HepG2 (cell line): Measurements from ENCODE around the gene PHEX. TPM values are rescaled to one million over a fixed set of nuclear protein-coding genes. Genes with fewer than 3 reads are reported as not detected.

Source experiments
- ATAC-seq: fragments of 200-7000 bp; cut with Tn5 transposase; 3 replicates; pipeline ENCODE4 v1.9.1; 2020; ENCODE audit warnings: mild to moderate bottlenecking, moderate library complexity
- BruUV-seq: library from RNA; stranded (reverse); fragments of 400-500 nt; replicated peaks from 2 replicates; lab custom pipeline; 2021; lab: Mats Ljungman, UMichigan
- CTCF ChIA-PET: fragments of 300-600 bp; formaldehyde crosslinking; extraction: SDS; loops from one replicate; lab custom pipeline; 2021; ENCODE audit warnings: low total read pairs, inconsistent platforms, low intra/inter-chr PET ratio; lab: Yijun Ruan, JAX
- POLR2A ChIA-PET: fragments of 350-600 bp; sonication (Branson Sonifier 250); formaldehyde crosslinking; loops from one replicate; lab custom pipeline; 2020; ENCODE audit warnings: antibody characterized with exemption, inconsistent platforms; lab: Yijun Ruan, JAX
- DNase-seq: peaks from one replicate; pipeline ENCODE4 v3.0.0-alpha.2; 2015; ENCODE audit warnings: low spot score
- FAIRE-seq: peaks from 3 replicates; lab custom pipeline; 2011; peaks lifted over from hg19 to GRCh38; lab: Jason Lieb, UNC
- H2AFZ ChIP-seq: one replicate; pipeline ENCODE4 v1.6.1; 2011; ENCODE audit warnings: low read length, inconsistent platforms
- H3K27ac ChIP-seq: fragments of 300-600 bp; 3 replicates; pipeline ENCODE4 v1.8.0; 2011; ENCODE audit warnings: mixed run types, mild to moderate bottlenecking, mixed read lengths, low read length, inconsistent platforms; ENCODE audit not compliant: insufficient read depth; ENCODE audit errors: extremely low read length
- H3K27me3 ChIP-seq, 2 experiments: fragments of 200-600 bp in 1 of 2; 2 replicates in 1 of 2; 3 replicates in 1 of 2; pipeline versions ENCODE4 v1.6.0 to v1.8.0; 2011; ENCODE audit warnings: low read length in 2 of 2, mild to moderate bottlenecking in 2 of 2, moderate library complexity in 2 of 2, inconsistent platforms in 1 of 2; ENCODE audit not compliant: insufficient read depth in 2 of 2, control insufficient read depth in 1 of 2
- H3K36me3 ChIP-seq, 2 experiments: fragments of 200-600 bp in 1 of 2; replicated peaks in 1 of 2; 2 replicates in 1 of 2; 3 replicates in 1 of 2; pipeline versions ENCODE4 v1.5.1 to v1.8.0; 2011; ENCODE audit warnings: low read length in 2 of 2, inconsistent platforms in 1 of 2; ENCODE audit not compliant: insufficient read depth in 2 of 2, control insufficient read depth in 1 of 2
- H3K4me1 ChIP-seq: 2 replicates; pipeline ENCODE4 v1.5.1; 2012; ENCODE audit warnings: low read length, inconsistent platforms; ENCODE audit not compliant: insufficient read depth
- H3K4me2 ChIP-seq: 2 replicates; pipeline ENCODE4 v1.6.0; 2011; ENCODE audit warnings: low read depth, low read length, inconsistent platforms
- H3K4me3 ChIP-seq, 3 experiments: fragments of 200-600 bp in 1 of 3; sonication (generic), shearing (Covaris generic) in 1 of 3; replicated peaks in 1 of 3; 2 replicates each; pipeline ENCODE4 v1.5.1; 2011 to 2016; ENCODE audit warnings: low read length in 3 of 3, inconsistent platforms in 2 of 3, low read depth in 2 of 3, mild to moderate bottlenecking in 2 of 3, control low read depth in 1 of 3, mixed read lengths in 1 of 3; ENCODE audit not compliant: insufficient read depth in 1 of 3
- H3K79me2 ChIP-seq: one replicate; pipeline ENCODE4 v1.6.1; 2011; ENCODE audit warnings: low read length, inconsistent platforms; ENCODE audit not compliant: insufficient read depth
- H3K9ac ChIP-seq: 2 replicates; pipeline ENCODE4 v1.6.0; 2011; ENCODE audit warnings: mild to moderate bottlenecking, low read depth, low read length, inconsistent platforms; ENCODE audit not compliant: insufficient read depth
- H3K9me3 ChIP-seq: 2 replicates; pipeline ENCODE4 v1.5.1; 2012; ENCODE audit warnings: mild to moderate bottlenecking, low read length
- H4K20me1 ChIP-seq: 2 replicates; pipeline ENCODE4 v1.6.0; 2011; ENCODE audit warnings: inconsistent platforms, mild to moderate bottlenecking, low read length, moderate library complexity; ENCODE audit not compliant: insufficient read depth
- BHLHE40 ChIP-seq: IDR thresholded peaks from 2 replicates; pipeline ENCODE4 v1.6.1; 2011; ENCODE audit warnings: low read length, improper control_type of control experiment
- CCAR2 ChIP-seq: fragments of 200-400 bp; formaldehyde crosslinking; optimal IDR thresholded peaks from 2 replicates; pipeline ENCODE3; 2018; ENCODE audit warnings: low read depth, mild to moderate bottlenecking, low read length, moderate library complexity
- CREM ChIP-seq, 2 experiments: sonication (generic) in 1 of 2; formaldehyde crosslinking in 1 of 2; IDR thresholded peaks; 2 replicates each; pipeline versions ENCODE4 v1.4.0 to v1.6.1; 2016 to 2020; ENCODE audit warnings: antibody characterized with exemption in 1 of 2, mild to moderate bottlenecking in 1 of 2, missing genetic modification reagents in 1 of 2
- EEA1 ChIP-seq: sonication (generic); formaldehyde crosslinking; IDR thresholded peaks from 2 replicates; pipeline ENCODE4 v1.5.1; 2020; ENCODE audit warnings: mild to moderate bottlenecking, missing genetic modification reagents, borderline replicate concordance
- MBD4 ChIP-seq: IDR thresholded peaks from 2 replicates; pipeline ENCODE4 v1.6.1; 2012; ENCODE audit warnings: low read length, inconsistent platforms, borderline replicate concordance
- SNAPC2 ChIP-seq: sonication (generic); formaldehyde crosslinking; IDR thresholded peaks from 2 replicates; pipeline ENCODE4 v1.8.1; 2022; ENCODE audit warnings: mild to moderate bottlenecking, missing genetic modification reagents
- ZMYM4 ChIP-seq: sonication (generic); formaldehyde crosslinking; IDR thresholded peaks from 2 replicates; pipeline ENCODE4 v1.8.1; 2023; ENCODE audit warnings: mild to moderate bottlenecking, missing genetic modification reagents
- ZNF83 ChIP-seq: sonication (generic); formaldehyde crosslinking; IDR thresholded peaks from 2 replicates; pipeline ENCODE4 v1.4.0; 2020; ENCODE audit warnings: missing genetic modification reagents, mild to moderate bottlenecking, borderline replicate concordance
- whole genome bisulfite sequencing: methylation state at CpG from one replicate; pipeline ENCODE4 v1.1.6; 2017; ENCODE audit warnings: low lambda C conversion rate; 5-methylcytosine and 5-hydroxymethylcytosine counted together
- in situ Hi-C: cut with HindIII; loops from 2 replicates; pipeline ENCODE4 v1.10.0; 2017; ENCODE audit warnings: low pct_unique_long_range_greater_than_20kb; ENCODE audit not compliant: extremely low pct_ligation_motif_present
- intact Hi-C: fragments of 100-400 bp; cut with micrococcal nuclease; formaldehyde crosslinking; loops from one replicate; pipeline ENCODE4 v1.10.0; 2022; ENCODE audit not compliant: unreplicated experiment
- polyA plus RNA-seq, 8 experiments: library from polyadenylated mRNA; depleted of rRNA in 3 of 8; stranded (reverse) in 7 of 8; unstranded in 1 of 8; fragments of >200 nt; fragmentation: Illumina TruSeq in 4 of 8; extraction: Trizol in 4 of 8; gene quantifications; 2 replicates each; pipeline versions ENCODE4 v1.2.1 to v1.2.3, GENCODE V29; 2011 to 2016; ENCODE audit warnings: low read depth in 4 of 8, missing spikeins in 1 of 8, mixed read lengths in 1 of 8; ENCODE audit not compliant: insufficient read depth in 1 of 8
- total RNA-seq, 5 experiments: library from RNA; depleted of rRNA; stranded (reverse); fragments of >200 nt; fragmentation: Illumina TruSeq; extraction: Trizol; gene quantifications; 2 replicates each; pipeline ENCODE4 v1.2.3, GENCODE V29; 2016; ENCODE audit warnings: low read depth in 1 of 5
- TF ChIP-seq, protein P1 (sequence below): fragments of 450-650 bp; IDR thresholded peaks from 2 replicates; pipeline ENCODE4 v1.6.1; 2016
- TF ChIP-seq, protein P2 (sequence below): sonication (generic); formaldehyde crosslinking; IDR thresholded peaks from 2 replicates; pipeline ENCODE4 v1.4.0; 2020; ENCODE audit warnings: missing genetic modification reagents; ENCODE audit errors: not compliant biosample characterization
- TF ChIP-seq, protein P3 (sequence below): sonication (generic); formaldehyde crosslinking; IDR thresholded peaks from 2 replicates; pipeline ENCODE4 v1.8.0; 2022; ENCODE audit warnings: mild to moderate bottlenecking, missing genetic modification reagents; ENCODE audit not compliant: insufficient replicate concordance
- TF ChIP-seq, protein P4 (sequence below): sonication (generic); formaldehyde crosslinking; IDR thresholded peaks from 2 replicates; pipeline ENCODE4 v1.8.1; 2023; ENCODE audit warnings: mild to moderate bottlenecking, inconsistent platforms, moderate library complexity, missing genetic modification reagents, borderline replicate concordance

Gene PHEX
- total and polyA plus RNA-seq, 2 of the 13 experiments (the other 11 are each of a cell fraction or from before 2014, with no cell fraction given) = 0.01 to 0.27 TPM

DNA sequence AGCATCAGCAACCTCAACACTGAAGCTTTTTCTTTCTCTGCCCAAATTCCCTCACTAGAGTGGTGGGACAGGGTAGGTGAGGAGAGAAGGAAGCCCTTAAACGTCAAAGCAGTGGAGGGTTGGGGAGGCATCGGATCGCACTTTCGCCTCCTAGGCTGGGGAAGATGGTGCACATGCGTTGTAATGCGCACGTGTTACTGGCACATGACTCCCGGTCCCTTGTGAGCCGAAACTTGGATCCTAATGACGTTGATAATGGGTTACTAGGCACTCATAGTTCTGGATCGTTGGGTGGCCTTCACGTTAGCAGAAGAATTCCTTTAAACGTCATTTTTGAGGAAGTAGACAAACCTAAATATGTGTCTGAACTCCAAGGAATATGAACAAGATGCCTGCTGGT is 240.5 kb downstream of the PHEX start, which contains the start of gene CBLL2:
CBLL2 (plus strand) TSS at position 301 of the 400 bp plus-strand sequence; CDS start at position 380, 79 bp downstream.
- WGBS = 38% methylated on average over 12 of the region's 13 CpGs
- Histone ChIP-seq H3K36me3 (no peaks in the 10 kb centered on the region), H2AFZ (no peak within 1 kb of the TSS), H3K4me2 (no peak within 1 kb of the TSS), H3K9ac (no peak within 1 kb of the TSS), H4K20me1 (no peaks in the 10 kb centered on the region), H3K79me2 (no peaks in the 10 kb centered on the region), H3K4me3 (no peak within 1 kb of the TSS), H3K9me3 (no peaks in the 10 kb centered on the region), H3K27ac (no peak within 1 kb of the TSS), H3K4me1 (no peaks in the 10 kb centered on the region), H3K27me3 (no peaks in the 10 kb centered on the region)
- CTCF ChIA-PET = no interaction called here
- in situ Hi-C loops = no loop called here
- no peak for DNase-seq
- TF ChIP-seq ZMYM4 (CRISPR knock-in tag) = no peak
- TF ChIP-seq, protein P1, sequence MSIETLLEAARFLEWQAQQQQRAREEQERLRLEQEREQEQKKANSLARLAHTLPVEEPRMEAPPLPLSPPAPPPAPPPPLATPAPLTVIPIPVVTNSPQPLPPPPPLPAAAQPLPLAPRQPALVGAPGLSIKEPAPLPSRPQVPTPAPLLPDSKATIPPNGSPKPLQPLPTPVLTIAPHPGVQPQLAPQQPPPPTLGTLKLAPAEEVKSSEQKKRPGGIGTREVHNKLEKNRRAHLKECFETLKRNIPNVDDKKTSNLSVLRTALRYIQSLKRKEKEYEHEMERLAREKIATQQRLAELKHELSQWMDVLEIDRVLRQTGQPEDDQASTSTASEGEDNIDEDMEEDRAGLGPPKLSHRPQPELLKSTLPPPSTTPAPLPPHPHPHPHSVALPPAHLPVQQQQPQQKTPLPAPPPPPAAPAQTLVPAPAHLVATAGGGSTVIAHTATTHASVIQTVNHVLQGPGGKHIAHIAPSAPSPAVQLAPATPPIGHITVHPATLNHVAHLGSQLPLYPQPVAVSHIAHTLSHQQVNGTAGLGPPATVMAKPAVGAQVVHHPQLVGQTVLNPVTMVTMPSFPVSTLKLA = no peak
- TF ChIP-seq, protein P2, sequence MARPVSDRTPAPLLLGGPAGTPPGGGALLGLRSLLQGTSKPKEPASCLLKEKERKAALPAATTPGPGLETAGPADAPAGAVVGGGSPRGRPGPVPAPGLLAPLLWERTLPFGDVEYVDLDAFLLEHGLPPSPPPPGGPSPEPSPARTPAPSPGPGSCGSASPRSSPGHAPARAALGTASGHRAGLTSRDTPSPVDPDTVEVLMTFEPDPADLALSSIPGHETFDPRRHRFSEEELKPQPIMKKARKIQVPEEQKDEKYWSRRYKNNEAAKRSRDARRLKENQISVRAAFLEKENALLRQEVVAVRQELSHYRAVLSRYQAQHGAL (CRISPR knock-in tag) = no peak
- no peak for TF ChIP-seq MBD4
- no peak for TF ChIP-seq CREM (IDR thresholded peaks at IDR 0.05)
- no peak for TF ChIP-seq CREM (CRISPR knock-in tag; IDR thresholded peaks at IDR 0.05)
- no peak for TF ChIP-seq BHLHE40
- no peak for TF ChIP-seq ZNF83 (CRISPR knock-in tag)
- TF ChIP-seq, protein P3, sequence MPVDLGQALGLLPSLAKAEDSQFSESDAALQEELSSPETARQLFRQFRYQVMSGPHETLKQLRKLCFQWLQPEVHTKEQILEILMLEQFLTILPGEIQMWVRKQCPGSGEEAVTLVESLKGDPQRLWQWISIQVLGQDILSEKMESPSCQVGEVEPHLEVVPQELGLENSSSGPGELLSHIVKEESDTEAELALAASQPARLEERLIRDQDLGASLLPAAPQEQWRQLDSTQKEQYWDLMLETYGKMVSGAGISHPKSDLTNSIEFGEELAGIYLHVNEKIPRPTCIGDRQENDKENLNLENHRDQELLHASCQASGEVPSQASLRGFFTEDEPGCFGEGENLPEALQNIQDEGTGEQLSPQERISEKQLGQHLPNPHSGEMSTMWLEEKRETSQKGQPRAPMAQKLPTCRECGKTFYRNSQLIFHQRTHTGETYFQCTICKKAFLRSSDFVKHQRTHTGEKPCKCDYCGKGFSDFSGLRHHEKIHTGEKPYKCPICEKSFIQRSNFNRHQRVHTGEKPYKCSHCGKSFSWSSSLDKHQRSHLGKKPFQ (CRISPR knock-in tag) = no peak
- TF ChIP-seq, protein P4, sequence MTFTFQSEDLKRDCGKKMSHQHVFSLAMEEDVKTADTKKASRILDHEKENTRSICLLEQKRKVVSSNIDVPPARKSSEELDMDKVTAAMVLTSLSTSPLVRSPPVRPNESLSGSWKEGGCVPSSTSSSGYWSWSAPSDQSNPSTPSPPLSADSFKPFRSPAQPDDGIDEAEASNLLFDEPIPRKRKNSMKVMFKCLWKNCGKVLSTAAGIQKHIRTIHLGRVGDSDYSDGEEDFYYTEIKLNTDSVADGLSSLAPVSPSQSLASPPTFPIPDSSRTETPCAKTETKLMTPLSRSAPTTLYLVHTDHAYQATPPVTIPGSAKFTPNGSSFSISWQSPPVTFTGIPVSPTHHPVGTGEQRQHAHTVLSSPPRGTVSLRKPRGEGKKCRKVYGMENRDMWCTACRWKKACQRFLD (CRISPR knock-in tag) = no peak
- no peak for TF ChIP-seq CCAR2
- TF ChIP-seq SNAPC2 = no peak
- TF ChIP-seq EEA1 (CRISPR knock-in tag) = no peak
- no peak for ATAC-seq
- intact Hi-C loops = no loop called here
- no TSS peak for BruUV-seq
- no peak for FAIRE-seq
- POLR2A ChIA-PET = no interaction called here
